GM23248 (cell line): Measurements from ENCODE around the gene DDIAS. TPM values are rescaled to one million over a fixed set of nuclear protein-coding genes. Genes with fewer than 3 reads are reported as not detected.
A peak's percentile ranks its signal among the peaks of the same experiment; 100 is the strongest.

Source experiments
- DNase-seq: peaks from one replicate; pipeline ENCODE4 v3.0.0-alpha.2; 2015
- H2AFZ ChIP-seq: fragments of 200-600 bp; sonication (generic); 2 replicates; pipeline ENCODE4 v1.6.1; 2016; ENCODE audit warnings: antibody characterized with exemption
- H3F3A ChIP-seq: fragments of 200-600 bp; sonication (generic); 2 replicates; pipeline ENCODE4 v1.6.1; 2016; ENCODE audit warnings: mild to moderate bottlenecking, antibody characterized with exemption, mixed run types; ENCODE audit not compliant: insufficient read depth
- H3K27ac ChIP-seq: fragments of 200-600 bp; sonication (generic); 2 replicates; pipeline ENCODE4 v1.5.1; 2016; ENCODE audit warnings: mild to moderate bottlenecking
- H3K27me3 ChIP-seq: fragments of 200-600 bp; sonication (generic); replicated peaks from 2 replicates; pipeline ENCODE4 v1.6.1; 2016; ENCODE audit warnings: mild to moderate bottlenecking; ENCODE audit not compliant: insufficient read depth
- H3K36me3 ChIP-seq: fragments of 200-600 bp; sonication (generic); 2 replicates; pipeline ENCODE4 v1.6.1; 2016; ENCODE audit warnings: low read depth, mild to moderate bottlenecking
- H3K4me1 ChIP-seq: fragments of 200-600 bp; sonication (generic); 2 replicates; pipeline ENCODE4 v1.6.1; 2016; ENCODE audit warnings: mild to moderate bottlenecking; ENCODE audit not compliant: insufficient read depth
- H3K4me2 ChIP-seq: fragments of 200-600 bp; sonication (generic); one replicate; pipeline ENCODE4 v1.6.1; 2016; ENCODE audit warnings: mild to moderate bottlenecking; ENCODE audit not compliant: unreplicated experiment
- H3K4me3 ChIP-seq: fragments of 200-600 bp; sonication (generic); 2 replicates; pipeline ENCODE4 v1.5.1; 2016; ENCODE audit warnings: mild to moderate bottlenecking
- H3K79me2 ChIP-seq: fragments of 200-600 bp; sonication (generic); 2 replicates; pipeline ENCODE4 v1.6.1; 2016; ENCODE audit warnings: mild to moderate bottlenecking; ENCODE audit not compliant: insufficient read depth
- H3K9ac ChIP-seq: fragments of 200-600 bp; sonication (generic); 2 replicates; pipeline ENCODE4 v1.6.1; 2016; ENCODE audit warnings: mild to moderate bottlenecking
- H3K9me2 ChIP-seq: fragments of 200-600 bp; sonication (generic); 2 replicates; pipeline ENCODE4 v1.6.1; 2016; ENCODE audit warnings: mixed run types, mild to moderate bottlenecking, moderate library complexity; ENCODE audit not compliant: insufficient read depth
- H3K9me3 ChIP-seq: fragments of 200-600 bp; sonication (generic); one replicate; pipeline ENCODE4 v1.6.1; 2017; ENCODE audit warnings: low read depth
- H4K20me1 ChIP-seq: fragments of 200-600 bp; sonication (generic); 2 replicates; pipeline ENCODE4 v1.6.0; 2016; ENCODE audit not compliant: insufficient read depth
- EZH2 ChIP-seq: fragments of 200-600 bp; sonication (generic); IDR thresholded peaks from 2 replicates; pipeline ENCODE4 v1.6.1; 2018; ENCODE audit warnings: antibody characterized with exemption, mild to moderate bottlenecking; ENCODE audit not compliant: insufficient read depth, poor library complexity, severe bottlenecking
- EZH2phosphoT487 ChIP-seq: fragments of 200-600 bp; sonication (generic); IDR thresholded peaks from 2 replicates; pipeline ENCODE4 v1.6.1; 2018; ENCODE audit warnings: antibody characterized with exemption, moderate library complexity, mild to moderate bottlenecking, low read depth; ENCODE audit not compliant: insufficient read depth
- WGBS, 2 experiments: methylation state at CpG; one replicate each; pipeline ENCODE4 v1.1.6; 2015 to 2017; ENCODE audit warnings: low lambda C conversion rate in 2 of 2, low coverage in 1 of 2; ENCODE audit errors: missing lambda C conversion rate in 2 of 2; 5-methylcytosine and 5-hydroxymethylcytosine counted together
- in situ Hi-C: fragments of 300-500 bp; cut with MboI; formaldehyde crosslinking; loops from 2 replicates; pipeline ENCODE4 v1.15.0; 2020
- polyA plus RNA-seq: library from polyadenylated mRNA; unstranded; fragments of >200 nt; fragmentation: Nextera tagmentation; extraction: Ambion mirVana; gene quantifications from 2 replicates; pipeline ENCODE4 v1.2.1, GENCODE V29; 2016
- total RNA-seq: library from RNA; depleted of rRNA; stranded (reverse); fragments of >200 nt; shearing (Covaris generic); gene quantifications from 2 replicates; pipeline ENCODE4 v1.2.3, GENCODE V29; 2014

The DDIAS gene
- total and polyA plus RNA-seq, 2 experiments from 2014 or later = 5.0 to 5.4 TPM

- H3K9me3 ChIP-seq = no peaks in the 10 kb centered on the region
- H3K36me3 ChIP-seq = no peaks in the 10 kb centered on the region
- in situ Hi-C loops = no loop called here
Observed at GRCh38 chr11:82974135-82974534, 72.6 kb downstream of the DDIAS start.

GRCh38 chr11:82974851-82975250 lies 73.3 kb downstream of the DDIAS start:
- Histone ChIP-seq H2AFZ (no peak overlapping the region), H3K79me2 (no peaks in the 10 kb centered on the region), H3K27ac (no peak overlapping the region), H3K4me2 (no peak overlapping the region), H3K4me1 (peaks cover 24% of the 10 kb centered on the region), H3K9me3 (no peaks in the 10 kb centered on the region), H3K9me2 (no peaks in the 10 kb centered on the region), H3K9ac (no peak overlapping the region), H3K4me3 (no peak overlapping the region), H3F3A (peaks cover 21% of the 10 kb centered on the region), H3K36me3 (no peaks in the 10 kb centered on the region), H4K20me1 (no peaks in the 10 kb centered on the region), H3K27me3 (no peaks in the 10 kb centered on the region)
- TF ChIP-seq EZH2phosphoT487 = no peak
- no peak for TF ChIP-seq EZH2
- 68 to 72% methylated on average over 2 of the region's 2 CpGs for WGBS, 2 experiments
- DNase-seq = no peak
- in situ Hi-C loops = no loop called here

More at GRCh38 chr11:82974135-82974534, 72.6 kb downstream of the DDIAS start:
- Histone ChIP-seq H3K27me3 (no peaks in the 10 kb centered on the region), H4K20me1 (no peaks in the 10 kb centered on the region), H3K4me1 (peaks cover 17% of the 10 kb centered on the region), H3K27ac (no peak overlapping the region), H3K4me2 (no peak overlapping the region), H3F3A (peaks cover 14% of the 10 kb centered on the region), H3K9ac (no peak overlapping the region), H3K4me3 (no peak overlapping the region), H3K79me2 (no peaks in the 10 kb centered on the region), H3K9me2 (no peaks in the 10 kb centered on the region), H2AFZ (no peak overlapping the region)
- DNase-seq = no peak
- WGBS, 2 experiments = 97 to 98% methylated on average over 2 of the region's 2 CpGs
- TF ChIP-seq EZH2 = no peak
- TF ChIP-seq EZH2phosphoT487 = no peak

GRCh38 chr11:82975882-82976281 lies 74.3 kb downstream of the DDIAS start:
- Histone ChIP-seq H3K9me2 (no peaks in the 10 kb centered on the region), H3K4me3 (no peak overlapping the region), H3K27ac (no peak overlapping the region), H3K36me3 (no peaks in the 10 kb centered on the region), H4K20me1 (no peaks in the 10 kb centered on the region), H3K9me3 (no peaks in the 10 kb centered on the region), H3F3A (peaks cover 30% of the 10 kb centered on the region), H3K79me2 (no peaks in the 10 kb centered on the region), H3K9ac (no peak overlapping the region), H3K4me2 (no peak overlapping the region), H2AFZ (no peak overlapping the region), H3K27me3 (no peaks in the 10 kb centered on the region), H3K4me1 (peaks cover 34% of the 10 kb centered on the region)
- no peak for TF ChIP-seq EZH2
- in situ Hi-C loops = no loop called here
- no peak for DNase-seq

GRCh38 chr11:82976786-82977185 lies 75.2 kb downstream of the DDIAS start:
- no peaks in the 10 kb centered on the region for H3K9me2 ChIP-seq
- TF ChIP-seq EZH2 = no peak
- TF ChIP-seq EZH2phosphoT487 = no peak
- H3K9me3 ChIP-seq = no peaks in the 10 kb centered on the region
- H3K27me3 ChIP-seq = no peaks in the 10 kb centered on the region
- no peak overlapping the region for H3K4me2 ChIP-seq
- no peaks in the 10 kb centered on the region for H3K79me2 ChIP-seq
- no peaks in the 10 kb centered on the region for H4K20me1 ChIP-seq
- H3K4me1 ChIP-seq = peaks cover 37% of the 10 kb centered on the region
- peaks cover 34% of the 10 kb centered on the region for H3F3A ChIP-seq
- no peak overlapping the region for H3K4me3 ChIP-seq
- H3K27ac ChIP-seq = no peak overlapping the region
- no peak overlapping the region for H3K9ac ChIP-seq
- no peaks in the 10 kb centered on the region for H3K36me3 ChIP-seq
- DNase-seq = no peak
- in situ Hi-C loops = no loop called here
- H2AFZ ChIP-seq = no peak overlapping the region

- H3F3A ChIP-seq = peaks cover 34% of the 10 kb centered on the region
- H3K4me1 ChIP-seq = peaks cover 37% of the 10 kb centered on the region
- no peaks in the 10 kb centered on the region for H3K36me3 ChIP-seq
- DNase-seq = peak; percentile 73
- 70 to 76% methylated on average over 6 of the region's 6 CpGs for WGBS, 2 experiments
- H3K27ac ChIP-seq = peak overlapping the region; percentile 60
- in situ Hi-C loops = no loop called here
- H2AFZ ChIP-seq = no peak overlapping the region
- peak overlapping the region; percentile 25 for H3K4me2 ChIP-seq
- no peaks in the 10 kb centered on the region for H3K9me2 ChIP-seq
- H3K9me3 ChIP-seq = no peaks in the 10 kb centered on the region
- H3K9ac ChIP-seq = no peak overlapping the region
- no peak overlapping the region for H3K4me3 ChIP-seq
- TF ChIP-seq EZH2phosphoT487 (no peak), EZH2 (no peak)
- no peaks in the 10 kb centered on the region for H3K27me3 ChIP-seq
- no peaks in the 10 kb centered on the region for H4K20me1 ChIP-seq
- H3K79me2 ChIP-seq = no peaks in the 10 kb centered on the region
Observed at GRCh38 chr11:82978422-82979099, 77.0 kb downstream of the DDIAS start.
